GM23248 (cell line): Measurements from ENCODE around the gene RTEL1.

Experiments used
- EZH2 ChIP-seq: fragments of 200-600 bp; sonication (generic); IDR thresholded peaks from 2 replicates; pipeline ENCODE4 v1.6.1; 2018; ENCODE audit warnings: antibody characterized with exemption, mild to moderate bottlenecking; ENCODE audit not compliant: insufficient read depth, poor library complexity, severe bottlenecking
- EZH2phosphoT487 ChIP-seq: fragments of 200-600 bp; sonication (generic); IDR thresholded peaks from 2 replicates; pipeline ENCODE4 v1.6.1; 2018; ENCODE audit warnings: antibody characterized with exemption, moderate library complexity, mild to moderate bottlenecking, low read depth; ENCODE audit not compliant: insufficient read depth

- TF ChIP-seq EZH2 (no peak), EZH2phosphoT487 (no peak)
These were observed 48.0 kb downstream of the RTEL1 start for GRCh38 chr20:63706027-63706695.
